Activated CD8-positive, alpha-beta memory T cell treated with anti-CD3 and anti-CD28 coated beads for 24 hours (primary cell): ENCODE data around the gene PTDSS2.
"Not testable (repeated sequence)": the region's sequence is repeated elsewhere in the genome, so short reads cannot be mapped to it uniquely, and the experiment has no call there.

Experiments used
- DNase-seq: peaks from one replicate; pipeline ENCODE4 v3.0.0-alpha.2; 2020

The PTDSS2 gene

GRCh38 chr11:452203-452744, 2.2 kb downstream of the PTDSS2 start:
- no peak for DNase-seq

- DNase-seq, result no peak
These were observed 2.9 kb downstream of the PTDSS2 start for GRCh38 chr11:452916-453527.

- DNase-seq, result no peak
These were observed 3.5 kb downstream of the PTDSS2 start for GRCh38 chr11:453564-453963.

- no peak for DNase-seq
These were observed 4.0 kb downstream of the PTDSS2 start for GRCh38 chr11:454043-454442.

- no peak for DNase-seq
These were observed 4.9 kb downstream of the PTDSS2 start for GRCh38 chr11:454801-455565.

- no peak for DNase-seq
These were observed 5.6 kb downstream of the PTDSS2 start for GRCh38 chr11:455566-456147.

- peak; percentile 69 for DNase-seq
These were observed 6.5 kb downstream of the PTDSS2 start for GRCh38 chr11:456533-456932.

GRCh38 chr11:457111-457760, 7.2 kb downstream of the PTDSS2 start:
- DNase-seq, result no peak

GRCh38 chr11:459511-460220, 9.6 kb downstream of the PTDSS2 start:
- DNase-seq, result no peak

GRCh38 chr11:460331-461199, 10.5 kb downstream of the PTDSS2 start:
- DNase-seq, result no peak

- DNase-seq, result no peak
These were observed 11.5 kb downstream of the PTDSS2 start for GRCh38 chr11:461626-462025.

GRCh38 chr11:462107-462890, 12.2 kb downstream of the PTDSS2 start:
- no peak for DNase-seq

GRCh38 chr11:464316-464715, 14.2 kb downstream of the PTDSS2 start:
- DNase-seq, result no peak

GRCh38 chr11:465896-466530, 15.9 kb downstream of the PTDSS2 start:
- DNase-seq, result no peak

GRCh38 chr11:468036-468435, 18.0 kb downstream of the PTDSS2 start:
- DNase-seq, result no peak

- DNase-seq, result no peak
These were observed 18.4 kb downstream of the PTDSS2 start for GRCh38 chr11:468493-468892.

GRCh38 chr11:469026-469683, 19.1 kb downstream of the PTDSS2 start:
- not testable (repeated sequence) for DNase-seq

GRCh38 chr11:469684-470560, 19.8 kb downstream of the PTDSS2 start:
- no peak for DNase-seq
